HT-29 (cell line): ENCODE results near the gene EFS. TPM values are rescaled to one million over a fixed set of nuclear protein-coding genes. Genes with fewer than 3 reads are reported as not detected.
"Not testable (repeated sequence)": the region's sequence is repeated elsewhere in the genome, so short reads cannot be mapped to it uniquely, and the experiment has no call there.

Source experiments
- DNase-seq: peaks from one replicate; pipeline ENCODE4 v3.0.0-alpha.2; 2015; ENCODE audit warnings: low spot score
- total RNA-seq: library from RNA; depleted of rRNA; stranded (reverse); fragments of >200 nt; shearing (Covaris generic); gene quantifications from 2 replicates; pipeline ENCODE4 v1.2.3, GENCODE V29; 2014; rRNA removed

EFS gene
- total RNA-seq, result not detected in 2 replicates

DNA sequence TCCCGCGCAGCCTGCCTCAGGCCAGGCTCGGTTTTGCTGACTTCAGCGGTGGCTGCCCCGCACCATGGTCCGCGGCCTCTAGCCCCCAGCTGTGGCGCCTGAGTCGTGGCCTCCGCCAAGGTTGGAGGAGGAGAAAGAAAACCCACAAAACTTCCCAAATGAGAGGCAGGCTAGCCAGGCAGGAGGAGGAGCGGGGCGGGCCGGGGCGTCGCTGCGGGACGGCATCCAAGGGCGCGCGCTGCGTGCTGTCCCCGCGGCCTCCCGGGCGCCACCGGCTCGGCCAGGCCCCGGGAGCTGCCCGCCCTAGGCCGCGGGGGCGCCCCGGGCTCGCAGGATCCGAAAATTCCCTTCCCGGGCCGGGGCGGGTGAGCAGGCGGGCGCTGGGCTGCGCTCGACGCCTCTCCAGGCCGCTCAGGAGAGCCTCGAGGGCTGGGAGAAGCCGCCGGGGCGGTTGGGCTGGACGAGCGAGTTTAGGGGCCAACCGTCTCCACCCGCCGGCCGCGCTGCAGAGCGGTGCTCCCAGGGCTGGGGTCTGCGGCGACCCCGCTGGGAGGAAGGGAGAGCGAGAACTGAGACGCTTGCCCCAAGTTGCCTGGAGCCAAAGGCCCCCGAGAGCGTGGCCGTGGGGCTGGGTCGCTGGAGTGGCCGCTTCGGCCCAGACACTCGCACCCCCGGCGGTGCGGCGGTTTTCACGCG lies at the start of gene EFS:
Gene EFS (minus strand): TSS at position 137 of the 696 bp plus-strand sequence. CDS start 147 bp downstream, outside the sequence.
- DNase-seq, result no peak

- no peak for DNase-seq
These were observed 49.3 kb upstream of the EFS start for GRCh38 chr14:23414254-23414653.

DNA sequence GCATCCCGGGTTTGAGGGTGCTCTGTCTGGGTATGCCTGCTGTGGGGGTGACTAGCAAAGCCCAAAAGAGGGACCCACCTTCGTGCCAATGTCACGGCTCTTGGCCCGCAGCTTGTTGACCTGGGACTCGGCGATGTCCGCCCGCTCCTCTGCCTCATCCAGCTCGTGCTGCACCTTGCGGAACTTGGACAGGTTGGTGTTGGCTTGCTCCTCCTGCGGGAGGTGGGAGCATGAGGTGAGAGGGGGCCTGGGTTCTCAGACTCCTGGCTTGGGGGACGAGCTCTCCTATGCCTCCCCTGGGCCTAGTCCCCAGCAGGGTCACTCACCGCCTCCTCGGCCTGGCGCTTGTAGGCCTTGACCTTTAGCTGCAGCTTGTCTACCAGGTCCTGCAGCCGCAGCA lies 48.7 kb upstream of the EFS start:
- DNase-seq, result no peak

- DNase-seq, result no peak
These were observed 46.9 kb upstream of the EFS start for GRCh38 chr14:23411563-23412525.

- DNase-seq, result no peak
These were observed 45.1 kb upstream of the EFS start for GRCh38 chr14:23409966-23410635.

DNA sequence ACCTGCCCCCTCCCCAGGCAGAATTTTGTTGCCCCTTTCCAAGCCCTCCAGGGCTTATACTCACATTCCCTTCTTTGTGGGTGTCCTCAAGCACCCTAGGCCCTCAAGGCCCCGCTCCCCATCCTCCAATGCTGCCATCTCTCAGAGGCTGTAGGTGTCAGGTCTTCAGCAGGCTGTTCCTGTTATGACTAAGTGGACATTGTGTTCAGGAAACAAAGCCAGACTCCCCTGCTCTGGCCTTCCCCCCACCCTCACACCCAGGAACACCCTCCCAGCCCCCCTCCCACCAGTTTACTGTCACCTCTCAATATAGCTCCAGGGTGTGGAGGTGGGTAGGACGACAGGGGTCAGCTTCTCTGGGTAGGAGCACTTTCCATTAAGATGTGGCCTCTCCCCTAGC lies 44.5 kb upstream of the EFS start:
- no peak for DNase-seq

- no peak for DNase-seq
These were observed 43.3 kb upstream of the EFS start for GRCh38 chr14:23408307-23408630.

- DNase-seq, result no peak
These were observed 42.7 kb upstream of the EFS start, which contains the start of gene MYH6 for GRCh38 chr14:23407516-23408306. MYH6 (minus strand) TSS chr14:23408273; CDS start chr14:23407223, 1,050 bp downstream.

- DNase-seq, result no peak
These were observed 41.9 kb upstream of the EFS start for GRCh38 chr14:23406725-23407355.

DNA sequence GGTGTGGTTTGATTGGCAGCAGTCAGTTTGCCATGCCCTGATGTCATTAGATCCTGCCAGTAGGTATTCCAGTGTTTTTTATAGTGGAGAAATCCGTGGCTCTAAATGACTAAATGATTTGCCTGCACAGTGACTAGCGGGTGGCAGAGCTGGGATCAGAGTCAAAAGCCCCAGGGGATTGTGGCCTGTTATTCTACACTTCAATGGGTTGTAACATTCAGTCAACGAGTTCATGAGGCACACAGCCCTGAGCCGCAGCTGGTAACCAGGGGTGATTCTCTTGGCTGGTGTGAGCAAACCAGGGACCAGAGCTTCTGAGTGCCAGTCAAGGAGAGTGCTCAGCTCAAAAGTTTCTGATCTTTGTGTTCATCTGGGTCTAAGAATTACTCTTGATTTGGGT lies 41.3 kb upstream of the EFS start:
- DNase-seq, result no peak

- no peak for DNase-seq
These were observed 40.6 kb upstream of the EFS start for GRCh38 chr14:23405516-23406025.

DNA sequence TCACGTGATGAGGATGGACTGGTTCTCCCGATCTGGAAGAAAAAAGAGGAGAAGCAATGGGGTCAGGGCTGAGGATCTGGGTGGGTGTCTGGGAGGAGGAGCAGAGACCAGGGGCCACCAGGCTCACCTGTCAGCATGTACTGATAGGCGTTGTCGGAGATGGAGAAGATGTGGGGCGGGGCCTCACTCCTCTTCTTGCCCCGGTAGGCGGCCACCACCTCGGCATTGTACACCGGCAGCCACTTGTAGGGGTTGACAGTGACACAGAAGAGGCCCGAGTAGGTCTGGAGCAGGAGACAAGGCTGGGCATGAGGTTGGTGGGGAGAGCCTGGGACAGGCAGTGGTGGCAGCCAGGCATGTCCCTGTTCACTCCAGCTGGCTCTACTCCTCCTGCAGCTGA lies 40.1 kb upstream of the EFS start:
- DNase-seq, result no peak

DNA sequence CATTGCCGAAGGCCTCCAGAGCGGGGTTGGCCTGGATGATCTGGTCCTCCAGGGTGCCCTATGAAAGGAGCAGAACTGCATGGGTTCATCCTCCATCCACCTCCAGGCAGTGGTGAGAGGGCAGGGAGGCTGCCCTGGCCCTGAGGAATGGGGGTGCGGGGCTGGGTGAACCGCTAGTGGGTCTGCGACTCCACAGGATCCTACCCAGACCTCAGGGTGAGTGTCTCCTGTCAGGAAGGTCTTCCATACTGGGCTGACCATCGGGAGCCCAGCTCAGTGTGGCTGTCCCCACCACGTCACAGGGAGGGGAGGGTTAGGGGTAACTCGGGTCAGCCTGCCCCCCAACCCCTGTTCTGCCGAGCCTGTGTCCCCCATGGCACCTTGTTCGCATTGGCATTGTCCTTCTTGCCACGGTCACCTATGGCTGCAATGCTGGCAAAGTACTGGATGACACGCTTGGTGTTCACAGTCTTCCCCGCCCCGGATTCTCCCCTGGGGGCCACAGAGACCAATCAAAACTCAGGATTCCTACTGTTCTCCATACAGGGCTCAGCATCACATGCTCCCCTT lies 39.4 kb upstream of the EFS start:
- no peak for DNase-seq

GRCh38 chr14:23403908-23404307 lies 38.9 kb upstream of the EFS start:
- DNase-seq, result no peak

DNA sequence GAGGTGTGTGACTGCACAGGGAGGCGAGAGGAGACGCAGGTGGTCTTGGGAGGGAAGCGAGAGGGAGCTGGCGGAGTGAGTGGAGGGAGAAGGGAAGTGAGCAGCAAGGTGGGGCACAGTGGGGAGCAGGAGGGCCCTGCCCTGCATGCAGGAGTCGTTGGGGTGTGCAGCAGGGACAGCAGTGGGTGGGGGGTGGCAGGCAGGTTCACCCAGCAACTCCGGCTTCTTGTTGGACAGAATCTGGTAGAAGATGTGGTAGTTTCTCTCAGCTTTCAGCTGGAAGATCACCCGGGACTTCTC lies 38.1 kb upstream of the EFS start:
- no peak for DNase-seq

GRCh38 chr14:23402296-23403138 lies 37.5 kb upstream of the EFS start:
- DNase-seq, result no peak

DNA sequence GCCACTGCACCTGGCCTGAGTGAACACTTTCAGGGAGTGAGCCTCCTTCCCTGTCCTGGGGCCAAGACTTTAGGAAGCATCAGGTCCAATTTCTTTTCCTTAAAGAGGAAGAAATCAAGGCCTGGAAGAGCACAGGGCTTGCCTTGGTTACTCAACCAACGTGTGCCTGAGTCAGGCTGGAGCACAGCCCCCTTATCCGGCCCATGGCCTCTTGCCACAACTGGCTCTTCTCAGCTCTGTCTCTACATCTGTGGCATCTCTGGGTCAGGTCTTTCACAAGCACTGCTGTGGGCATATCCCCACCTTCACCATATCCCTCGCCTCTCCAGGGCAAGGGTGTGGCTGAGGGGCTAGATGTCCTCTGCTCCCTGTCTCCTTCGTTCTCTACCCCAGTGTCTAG lies 36.3 kb upstream of the EFS start:
- no peak for DNase-seq

GRCh38 chr14:23400496-23401149 lies 35.7 kb upstream of the EFS start:
- not testable (repeated sequence) for DNase-seq

- DNase-seq, result no peak
These were observed 34.6 kb upstream of the EFS start for GRCh38 chr14:23399591-23399990.
